ENCODE results near the gene ADAMTS8.

GRCh38 chr11:130456286-130456685 is 27.9 kb upstream of the ADAMTS8 start:
- TF ChIP-seq, protein P1, sequence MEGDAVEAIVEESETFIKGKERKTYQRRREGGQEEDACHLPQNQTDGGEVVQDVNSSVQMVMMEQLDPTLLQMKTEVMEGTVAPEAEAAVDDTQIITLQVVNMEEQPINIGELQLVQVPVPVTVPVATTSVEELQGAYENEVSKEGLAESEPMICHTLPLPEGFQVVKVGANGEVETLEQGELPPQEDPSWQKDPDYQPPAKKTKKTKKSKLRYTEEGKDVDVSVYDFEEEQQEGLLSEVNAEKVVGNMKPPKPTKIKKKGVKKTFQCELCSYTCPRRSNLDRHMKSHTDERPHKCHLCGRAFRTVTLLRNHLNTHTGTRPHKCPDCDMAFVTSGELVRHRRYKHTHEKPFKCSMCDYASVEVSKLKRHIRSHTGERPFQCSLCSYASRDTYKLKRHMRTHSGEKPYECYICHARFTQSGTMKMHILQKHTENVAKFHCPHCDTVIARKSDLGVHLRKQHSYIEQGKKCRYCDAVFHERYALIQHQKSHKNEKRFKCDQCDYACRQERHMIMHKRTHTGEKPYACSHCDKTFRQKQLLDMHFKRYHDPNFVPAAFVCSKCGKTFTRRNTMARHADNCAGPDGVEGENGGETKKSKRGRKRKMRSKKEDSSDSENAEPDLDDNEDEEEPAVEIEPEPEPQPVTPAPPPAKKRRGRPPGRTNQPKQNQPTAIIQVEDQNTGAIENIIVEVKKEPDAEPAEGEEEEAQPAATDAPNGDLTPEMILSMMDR (IDR thresholded peaks at IDR 0.05): no peak
- no peak for TF ChIP-seq POLR2A (IDR thresholded peaks at IDR 0.05)

All from thyroid gland (tissue), 4 donors.